OCI-LY7 (cell line): ENCODE measurements around the gene CCDC33.

Experiments
- EZH2phosphoT487 ChIP-seq: fragments of 200-600 bp; sonication (generic); IDR thresholded peaks from 2 replicates; pipeline ENCODE4 v1.6.1; 2018; ENCODE audit warnings: low read depth, borderline replicate concordance, mild to moderate bottlenecking, mixed run types, antibody characterized with exemption, low read length, moderate library complexity, mixed read lengths
- TF ChIP-seq, protein P1 (sequence below): fragments of 200-600 bp; sonication (generic); conservative IDR thresholded peaks from 2 replicates; pipeline ENCODE4 v1.5.1; 2014; ENCODE audit warnings: mild to moderate bottlenecking, antibody characterized with exemption, low read length, moderate library complexity, mixed read lengths

DNA sequence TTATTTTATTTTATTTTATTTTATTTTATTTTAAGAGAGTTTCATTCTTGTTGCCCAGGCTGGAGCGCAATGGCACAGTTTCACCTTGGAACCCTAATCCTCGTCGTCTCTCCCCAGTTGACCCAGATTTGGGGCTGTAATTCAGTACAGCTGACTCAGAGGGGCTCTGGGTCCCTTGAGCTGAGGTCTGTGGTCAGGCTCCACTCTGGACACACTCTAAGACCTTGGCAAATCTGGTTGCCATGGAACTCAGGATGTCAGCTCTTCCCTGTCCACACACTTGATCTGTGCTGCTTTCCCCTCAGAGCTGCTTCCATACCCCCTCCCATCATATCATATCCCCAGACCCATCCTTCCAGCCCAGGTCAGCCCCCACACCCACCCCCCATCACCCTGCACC is 132.0 kb downstream of the CCDC33 start:
- TF ChIP-seq, protein P1, sequence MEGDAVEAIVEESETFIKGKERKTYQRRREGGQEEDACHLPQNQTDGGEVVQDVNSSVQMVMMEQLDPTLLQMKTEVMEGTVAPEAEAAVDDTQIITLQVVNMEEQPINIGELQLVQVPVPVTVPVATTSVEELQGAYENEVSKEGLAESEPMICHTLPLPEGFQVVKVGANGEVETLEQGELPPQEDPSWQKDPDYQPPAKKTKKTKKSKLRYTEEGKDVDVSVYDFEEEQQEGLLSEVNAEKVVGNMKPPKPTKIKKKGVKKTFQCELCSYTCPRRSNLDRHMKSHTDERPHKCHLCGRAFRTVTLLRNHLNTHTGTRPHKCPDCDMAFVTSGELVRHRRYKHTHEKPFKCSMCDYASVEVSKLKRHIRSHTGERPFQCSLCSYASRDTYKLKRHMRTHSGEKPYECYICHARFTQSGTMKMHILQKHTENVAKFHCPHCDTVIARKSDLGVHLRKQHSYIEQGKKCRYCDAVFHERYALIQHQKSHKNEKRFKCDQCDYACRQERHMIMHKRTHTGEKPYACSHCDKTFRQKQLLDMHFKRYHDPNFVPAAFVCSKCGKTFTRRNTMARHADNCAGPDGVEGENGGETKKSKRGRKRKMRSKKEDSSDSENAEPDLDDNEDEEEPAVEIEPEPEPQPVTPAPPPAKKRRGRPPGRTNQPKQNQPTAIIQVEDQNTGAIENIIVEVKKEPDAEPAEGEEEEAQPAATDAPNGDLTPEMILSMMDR = no peak
- TF ChIP-seq EZH2phosphoT487 = no peak
